ENCODE data around the gene C2CD4B.
A peak's percentile ranks its signal among the peaks of the same experiment; 100 is the strongest.

C2CD4B gene

DNA sequence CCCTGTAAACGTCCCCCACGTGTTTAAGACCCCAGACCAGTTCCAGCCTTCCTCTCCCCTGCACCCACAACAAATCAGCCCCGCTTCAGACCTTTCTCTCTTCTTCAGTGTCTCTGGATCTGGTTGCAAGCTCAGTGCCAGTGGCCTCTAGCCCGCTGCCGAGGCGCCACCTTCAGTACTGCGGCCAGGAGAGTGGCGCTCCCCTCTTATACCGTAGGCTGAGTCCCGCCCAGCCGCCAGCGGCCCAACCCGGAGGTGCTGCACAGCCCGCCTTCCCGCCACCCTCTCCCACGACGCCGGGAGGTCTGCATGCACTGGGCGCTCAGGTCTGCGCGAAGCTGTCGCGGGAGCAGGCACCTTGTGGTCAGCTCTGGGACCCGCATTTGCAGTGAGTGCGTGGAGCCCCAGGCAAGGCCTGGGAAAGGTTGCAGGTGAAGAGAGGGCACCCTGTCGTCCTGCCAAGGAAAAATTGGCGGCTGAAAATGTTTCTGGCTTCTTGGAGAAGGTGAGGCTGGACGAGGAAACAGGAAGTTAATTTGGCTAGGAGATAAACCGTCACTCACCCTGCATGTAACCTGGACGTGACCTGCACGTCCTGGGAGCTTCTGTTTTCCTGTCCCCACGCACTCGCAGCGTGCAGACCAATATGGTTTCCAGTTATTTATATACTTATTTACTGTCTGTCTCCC is at the start of gene C2CD4B:
Gene C2CD4B, minus strand, starts transcription at position 182 of the 689 bp plus-strand sequence. CDS start 301 bp downstream, outside the sequence.
- DNase-seq (ENCODE audit: low read depth in 2 of 2) = no peak

DNA sequence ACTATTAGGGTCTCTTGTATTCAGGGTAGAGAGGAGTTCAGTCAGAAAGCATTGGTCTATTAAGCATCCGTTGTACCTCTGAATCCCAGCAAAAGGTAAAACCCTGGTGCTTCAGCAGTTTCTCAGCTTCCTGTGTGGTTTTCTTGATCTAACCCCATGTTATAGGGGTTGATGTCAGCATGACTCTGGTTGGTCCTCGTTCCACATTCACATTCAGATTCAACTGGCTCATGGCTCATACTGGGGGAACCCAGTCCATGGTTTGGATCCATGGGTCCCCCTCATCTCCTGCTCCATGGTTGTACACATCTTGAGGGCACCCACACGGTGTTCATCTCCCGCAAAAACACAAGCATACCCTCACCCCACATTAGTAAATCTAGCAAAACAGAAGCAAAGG is 47.7 kb upstream of the C2CD4B start:
- no peak for DNase-seq (ENCODE audit: low read depth in 2 of 2)

GRCh38 chr15:62211348-62211747 is 46.3 kb upstream of the C2CD4B start:
- DNase-seq (ENCODE audit: low read depth in 2 of 2) = no peak

DNA sequence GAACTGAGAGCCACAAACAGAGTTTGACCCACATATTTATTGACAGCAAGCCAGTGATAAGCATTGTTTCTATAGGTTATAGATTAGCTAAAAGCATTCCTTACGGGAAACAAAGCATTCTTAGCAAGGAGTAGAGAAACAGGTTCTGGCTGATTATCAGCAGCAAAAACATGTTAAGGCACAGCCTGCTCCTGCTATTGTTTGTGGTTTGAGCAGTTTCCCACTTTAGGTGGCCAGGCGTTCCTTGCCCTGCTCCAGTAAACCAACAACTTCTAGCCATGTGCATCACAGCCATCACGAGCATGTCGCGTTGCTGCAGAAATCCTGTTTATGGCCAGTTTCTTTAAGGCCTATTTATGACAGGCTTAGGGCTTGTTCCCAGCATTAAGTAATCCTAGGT is 44.7 kb upstream of the C2CD4B start:
- DNase-seq (ENCODE audit: low read depth in 2 of 2) = no peak

DNA sequence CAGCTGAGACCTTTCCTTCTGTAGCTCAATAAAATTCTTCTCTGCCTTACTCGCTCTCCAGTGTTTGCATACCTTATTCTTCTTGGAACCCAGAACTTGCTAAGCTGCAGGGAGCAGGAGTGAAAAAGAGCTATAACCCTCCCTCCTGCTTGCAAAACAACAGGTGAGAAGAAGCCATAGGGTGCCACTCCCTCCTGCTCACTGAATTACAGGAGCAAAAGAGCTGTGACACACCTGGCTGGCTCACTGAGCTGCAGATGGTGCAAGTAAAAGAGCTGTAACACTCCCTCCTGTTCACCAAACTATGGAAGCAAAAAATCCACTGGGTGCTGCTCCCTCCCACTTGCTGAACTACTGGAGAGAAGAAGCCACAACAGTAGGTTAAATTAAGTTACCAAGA is 44.2 kb upstream of the C2CD4B start:
- no peak for DNase-seq (ENCODE audit: low read depth in 2 of 2)

- no peak for DNase-seq (ENCODE audit: low read depth in 2 of 2)
Observed at GRCh38 chr15:62208884-62209283, 43.8 kb upstream of the C2CD4B start.

DNA sequence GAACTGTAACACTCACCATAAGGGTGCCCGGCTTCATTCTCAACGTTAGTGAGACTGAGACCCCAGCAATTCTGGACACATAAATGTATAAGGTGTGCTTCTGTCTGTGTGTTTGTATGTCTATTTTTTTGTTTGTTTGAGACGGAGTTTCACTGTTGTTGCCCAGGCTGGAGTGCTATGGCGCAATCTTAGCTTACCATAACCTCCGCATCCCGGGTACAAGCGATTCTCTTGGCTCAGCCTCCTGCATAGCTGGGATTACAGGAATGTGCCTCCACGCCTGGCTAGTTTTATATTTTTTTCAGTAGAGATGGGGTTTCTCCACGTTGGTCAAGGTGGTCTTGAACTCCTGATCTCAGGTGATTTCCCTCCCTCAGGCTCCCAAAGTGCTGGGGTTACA is 43.3 kb upstream of the C2CD4B start:
- no peak for DNase-seq (ENCODE audit: low read depth in 2 of 2)

GRCh38 chr15:62190675-62191074 is 25.6 kb upstream of the C2CD4B start:
- no peak for DNase-seq (ENCODE audit: low read depth in 2 of 2)

GRCh38 chr15:62190274-62190673 is 25.2 kb upstream of the C2CD4B start:
- no peak for DNase-seq (ENCODE audit: low read depth in 2 of 2)

DNA sequence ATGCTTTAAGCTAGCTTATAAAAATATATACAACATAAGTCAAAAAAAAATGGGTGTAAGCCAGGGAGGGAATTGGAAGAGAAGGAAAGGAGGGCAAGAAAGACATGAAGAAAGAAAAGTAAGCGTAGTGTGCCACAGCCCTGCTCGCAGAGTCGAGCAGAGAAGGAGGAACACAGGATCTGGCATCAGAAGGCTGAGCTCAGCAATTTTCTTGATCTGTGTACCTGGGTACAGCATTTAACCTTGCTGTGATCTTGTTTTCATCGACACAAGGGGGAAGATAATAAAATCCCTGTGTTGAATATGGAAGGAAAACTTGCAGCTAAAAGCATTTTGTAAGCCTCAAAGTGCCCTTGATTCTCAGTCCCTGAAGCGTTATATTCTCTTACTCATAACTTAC is 23.7 kb upstream of the C2CD4B start:
- DNase-seq (ENCODE audit: low read depth in 2 of 2) = no peak

DNA sequence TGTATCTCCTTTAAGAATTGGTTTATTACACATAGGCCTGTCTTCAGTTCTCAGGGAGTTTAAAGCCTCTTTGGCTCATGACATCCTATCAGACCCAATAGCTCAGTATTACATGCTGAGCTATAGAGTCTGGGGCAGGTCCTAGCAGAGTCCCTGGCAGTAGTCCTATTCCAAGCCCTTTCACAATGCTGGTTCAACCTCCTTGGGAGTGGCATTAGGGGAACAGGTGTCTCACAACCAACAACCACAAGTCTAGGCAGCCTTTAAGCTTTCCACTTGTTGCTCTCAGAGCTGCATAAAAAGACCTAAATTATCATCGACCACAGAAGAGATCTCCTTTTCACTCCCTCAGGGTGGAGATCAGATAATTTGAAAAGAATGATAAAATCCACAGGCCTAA is 22.8 kb upstream of the C2CD4B start:
- DNase-seq (ENCODE audit: low read depth in 2 of 2) = no peak

GRCh38 chr15:62187425-62187824 is 22.3 kb upstream of the C2CD4B start:
- no peak for DNase-seq (ENCODE audit: low read depth in 2 of 2)

- DNase-seq (ENCODE audit: low read depth in 2 of 2) = no peak
Observed at GRCh38 chr15:62186578-62186977, 21.5 kb upstream of the C2CD4B start.

- no peak for DNase-seq (ENCODE audit: low read depth in 2 of 2)
Observed at GRCh38 chr15:62183130-62183529, 18.0 kb upstream of the C2CD4B start.

DNA sequence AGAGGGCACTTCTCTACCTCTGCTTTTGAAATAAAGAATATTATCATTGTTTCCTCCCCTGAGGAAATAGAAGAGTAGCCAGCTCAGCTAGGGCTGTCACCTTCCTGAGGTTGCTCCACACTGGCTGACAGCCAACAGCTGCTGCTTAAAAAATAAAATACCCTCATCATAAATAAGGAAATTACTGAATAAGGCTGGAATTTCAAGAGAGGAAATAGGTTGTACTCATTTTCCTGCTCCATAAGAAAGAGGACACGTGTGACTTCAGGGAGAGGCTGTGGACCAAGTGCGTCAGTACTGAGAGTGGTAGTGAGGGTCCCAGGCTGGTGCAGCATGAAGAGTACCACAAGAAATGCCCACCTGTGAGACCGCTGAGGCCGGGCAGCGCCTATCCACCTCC is 8.1 kb upstream of the C2CD4B start:
- DNase-seq (ENCODE audit: low read depth in 2 of 2) = no peak

- DNase-seq (ENCODE audit: low read depth in 2 of 2) = no peak
Observed at GRCh38 chr15:62171882-62172281, 6.8 kb upstream of the C2CD4B start.

DNA sequence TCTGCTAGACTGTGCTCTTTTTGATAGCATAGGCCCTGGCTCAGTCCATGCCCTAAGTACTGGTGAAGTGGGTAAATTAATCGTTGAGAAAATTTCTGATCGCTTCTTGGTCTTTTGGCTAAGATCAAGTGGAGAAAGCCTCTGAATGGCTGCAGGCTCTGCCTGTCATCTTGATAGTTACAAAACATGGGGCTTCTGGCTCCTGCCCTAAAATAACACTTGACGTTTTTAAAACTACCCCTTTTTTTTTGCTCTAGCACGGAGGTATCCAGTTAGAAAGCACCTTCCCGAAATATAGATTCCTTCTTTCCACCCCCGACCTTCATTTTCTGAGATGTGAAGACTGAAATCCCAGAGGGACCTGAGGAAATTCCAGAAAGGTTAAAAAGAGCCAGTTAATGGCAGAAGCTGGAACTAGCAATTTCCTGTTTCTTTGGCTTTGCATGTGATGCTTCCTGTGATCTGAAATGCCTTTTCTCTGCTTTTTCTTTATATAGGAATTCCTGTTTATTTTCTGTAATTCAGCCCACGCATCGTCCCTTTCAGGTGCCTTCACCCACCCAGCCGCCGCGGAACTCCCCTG is 799 bp upstream of the C2CD4B start:
- no peak for DNase-seq (ENCODE audit: low read depth in 2 of 2)

- no peak for DNase-seq (ENCODE audit: low read depth in 2 of 2)
Observed at GRCh38 chr15:62164396-62165103, 535 bp downstream of the C2CD4B start.

DNA sequence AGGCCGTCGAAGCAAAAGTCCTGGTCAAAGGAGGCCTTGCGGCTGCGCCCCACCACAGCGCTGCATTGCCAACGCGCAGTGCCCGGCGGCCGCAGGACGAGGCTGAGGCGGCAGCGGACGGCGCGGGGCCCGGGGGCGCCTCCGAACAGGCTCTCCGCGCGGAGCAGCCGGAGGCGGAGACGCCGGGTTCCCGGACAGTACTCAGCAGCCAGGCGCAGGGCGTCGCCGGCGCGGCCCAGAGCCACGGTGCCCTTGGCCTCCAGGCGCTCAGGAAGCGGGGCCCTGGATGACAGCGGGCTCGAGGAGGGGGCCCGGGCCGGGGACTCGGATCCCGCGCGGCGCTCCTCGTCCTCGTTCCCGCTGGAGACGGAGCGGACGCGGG is 1.1 kb downstream of the C2CD4B start:
- no peak for DNase-seq (ENCODE audit: low read depth in 2 of 2)

GRCh38 chr15:62163397-62164013 is 1.6 kb downstream of the C2CD4B start:
- no peak for DNase-seq (ENCODE audit: low read depth in 2 of 2)

DNA sequence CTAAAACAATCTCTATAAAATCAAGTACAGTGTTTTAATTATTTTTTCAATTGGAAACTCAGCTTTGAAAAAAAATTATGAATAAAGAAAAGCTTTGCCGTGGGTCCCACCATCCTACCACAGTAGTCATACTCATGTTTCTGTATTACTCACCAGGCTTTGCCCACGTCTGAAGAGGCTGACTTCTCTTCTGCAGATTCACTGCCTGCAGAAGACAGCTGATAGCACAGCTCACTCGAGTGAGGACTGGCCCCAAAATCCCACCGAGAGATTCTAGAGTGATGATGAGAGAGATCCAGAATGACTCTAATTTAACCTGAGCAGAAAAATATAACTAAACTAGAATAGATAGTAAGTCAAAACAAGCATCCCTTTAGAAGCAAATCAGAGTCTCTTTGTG is 11.9 kb downstream of the C2CD4B start:
- DNase-seq (ENCODE audit: low read depth in 2 of 2) = peak in 1 of 2 donors; percentile 26

DNA sequence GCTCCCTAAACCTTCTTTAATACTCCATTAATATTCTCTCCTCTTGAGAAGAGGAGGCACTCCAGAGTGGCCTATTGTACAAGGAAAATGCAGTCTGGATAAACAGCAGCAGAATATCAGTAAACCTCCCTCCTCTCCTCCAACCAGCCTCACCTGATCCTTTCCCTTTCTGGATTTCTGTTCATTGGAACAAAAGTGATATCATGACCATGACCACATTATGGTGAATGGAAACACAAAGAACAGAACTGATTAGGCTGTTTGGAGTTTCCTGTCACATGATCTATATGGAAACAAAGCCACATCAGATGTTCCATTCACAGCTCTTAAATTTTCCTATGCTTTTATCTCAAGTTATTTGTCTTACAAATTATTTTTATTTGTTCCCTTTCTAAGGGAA is 14.6 kb downstream of the C2CD4B start:
- no peak for DNase-seq (ENCODE audit: low read depth in 2 of 2)

- no peak for DNase-seq (ENCODE audit: low read depth in 2 of 2)
Observed at GRCh38 chr15:62149729-62150128, 15.4 kb downstream of the C2CD4B start.
